ENCODE measurements around the gene XIRP1. TPM values are rescaled to one million over a fixed set of nuclear protein-coding genes. Genes with fewer than 3 reads are reported as not detected.

The XIRP1 gene
- total RNA-seq, 1 experiment from 2014 or later, result not detected

DNA sequence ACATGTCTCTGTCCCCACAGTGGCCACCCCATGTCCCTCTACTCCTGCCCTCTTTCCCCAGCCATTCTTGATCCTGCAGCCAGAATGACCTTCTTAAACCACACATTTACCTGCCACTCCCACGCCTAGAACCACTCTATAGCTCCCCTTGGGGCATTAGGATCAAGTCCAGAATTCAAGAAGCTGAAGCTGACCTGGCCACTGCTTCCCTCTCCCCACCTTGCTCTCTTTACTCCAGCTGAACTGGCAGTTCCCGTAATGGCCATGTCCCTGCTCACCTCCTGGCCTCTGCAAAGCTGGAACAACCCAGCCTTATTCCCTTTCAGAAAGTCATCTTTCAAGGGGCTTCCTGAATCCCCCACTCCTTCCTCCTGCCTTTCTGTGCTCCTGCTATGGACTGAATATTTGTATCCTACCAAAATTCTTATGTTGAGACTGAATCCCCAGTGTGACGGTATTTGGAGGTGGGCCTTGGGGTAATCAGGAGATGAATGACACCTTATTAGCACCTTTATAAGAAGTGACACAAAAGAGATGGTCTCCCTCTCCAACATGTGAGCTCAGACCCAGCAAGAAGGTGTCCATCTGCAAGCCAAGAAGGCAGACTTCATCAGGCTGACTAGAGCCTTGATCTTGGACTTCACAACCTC lies 42.8 kb downstream of the XIRP1 start:
- no peak for DNase-seq (ENCODE audit: low spot score)
- in situ Hi-C loops (cut with HindIII; ENCODE audit: low sequenced_read_pairs), result no loop called here

DNA sequence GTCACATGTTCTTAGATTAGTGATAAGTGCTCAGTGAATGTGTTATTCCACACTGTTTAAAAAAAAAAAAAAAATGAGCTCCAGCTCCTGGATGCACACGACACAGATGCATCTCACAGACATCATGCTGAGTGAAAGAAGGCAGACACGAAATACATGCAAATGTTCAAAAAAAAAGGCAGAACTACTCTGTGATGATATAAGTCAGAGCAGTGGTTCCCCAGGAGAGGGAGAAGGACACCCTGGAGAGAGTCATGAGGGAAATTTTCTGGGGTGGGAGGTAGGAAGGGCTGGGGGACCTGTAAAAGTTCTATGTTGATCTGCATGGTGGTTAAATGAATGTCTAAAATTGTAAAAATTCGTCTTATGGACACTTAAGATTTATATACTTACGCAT lies 43.3 kb downstream of the XIRP1 start:
- in situ Hi-C loops (cut with HindIII; ENCODE audit: low sequenced_read_pairs), result no loop called here

DNA sequence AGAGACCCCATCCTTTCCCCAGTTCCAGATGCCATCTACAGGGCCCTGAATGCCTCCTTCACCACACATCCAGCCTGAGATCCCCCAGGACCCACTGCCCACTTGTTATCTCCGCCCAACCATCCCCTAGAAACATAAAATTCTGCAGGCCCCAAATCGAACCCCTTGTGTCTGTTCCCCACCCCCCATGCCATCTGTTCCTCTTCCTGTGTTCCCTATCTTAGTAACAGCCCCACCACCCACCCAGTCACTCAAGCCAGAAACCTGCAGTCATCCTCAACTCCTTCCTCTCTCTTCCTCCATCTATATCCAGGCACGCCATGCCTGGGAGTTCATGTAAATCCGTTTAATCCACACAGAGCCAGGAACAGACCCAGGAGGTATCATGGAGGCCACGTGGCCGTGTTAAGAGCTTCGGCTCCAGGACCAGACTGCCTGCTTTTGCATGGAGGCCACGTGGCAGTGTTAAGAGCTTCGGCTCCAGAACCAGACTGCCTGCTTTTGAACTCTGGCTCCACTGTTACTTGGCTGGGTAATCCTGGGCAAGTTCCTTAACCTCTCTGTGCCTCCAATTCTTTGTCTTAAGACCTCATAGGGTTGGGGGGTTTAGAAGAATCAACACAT lies 43.8 kb downstream of the XIRP1 start:
- in situ Hi-C loops (cut with HindIII; ENCODE audit: low sequenced_read_pairs), result no loop called here
- peak; percentile 32 for DNase-seq (ENCODE audit: low spot score)

More for the DNA sequence above, 43.3 kb downstream of the XIRP1 start:
- no peak for DNase-seq (ENCODE audit: low spot score)

GRCh38 chr3:39147711-39148434 lies 44.5 kb downstream of the XIRP1 start:
- in situ Hi-C loops (cut with HindIII; ENCODE audit: low sequenced_read_pairs), result no loop called here
- no peak for DNase-seq (ENCODE audit: low spot score)

DNA sequence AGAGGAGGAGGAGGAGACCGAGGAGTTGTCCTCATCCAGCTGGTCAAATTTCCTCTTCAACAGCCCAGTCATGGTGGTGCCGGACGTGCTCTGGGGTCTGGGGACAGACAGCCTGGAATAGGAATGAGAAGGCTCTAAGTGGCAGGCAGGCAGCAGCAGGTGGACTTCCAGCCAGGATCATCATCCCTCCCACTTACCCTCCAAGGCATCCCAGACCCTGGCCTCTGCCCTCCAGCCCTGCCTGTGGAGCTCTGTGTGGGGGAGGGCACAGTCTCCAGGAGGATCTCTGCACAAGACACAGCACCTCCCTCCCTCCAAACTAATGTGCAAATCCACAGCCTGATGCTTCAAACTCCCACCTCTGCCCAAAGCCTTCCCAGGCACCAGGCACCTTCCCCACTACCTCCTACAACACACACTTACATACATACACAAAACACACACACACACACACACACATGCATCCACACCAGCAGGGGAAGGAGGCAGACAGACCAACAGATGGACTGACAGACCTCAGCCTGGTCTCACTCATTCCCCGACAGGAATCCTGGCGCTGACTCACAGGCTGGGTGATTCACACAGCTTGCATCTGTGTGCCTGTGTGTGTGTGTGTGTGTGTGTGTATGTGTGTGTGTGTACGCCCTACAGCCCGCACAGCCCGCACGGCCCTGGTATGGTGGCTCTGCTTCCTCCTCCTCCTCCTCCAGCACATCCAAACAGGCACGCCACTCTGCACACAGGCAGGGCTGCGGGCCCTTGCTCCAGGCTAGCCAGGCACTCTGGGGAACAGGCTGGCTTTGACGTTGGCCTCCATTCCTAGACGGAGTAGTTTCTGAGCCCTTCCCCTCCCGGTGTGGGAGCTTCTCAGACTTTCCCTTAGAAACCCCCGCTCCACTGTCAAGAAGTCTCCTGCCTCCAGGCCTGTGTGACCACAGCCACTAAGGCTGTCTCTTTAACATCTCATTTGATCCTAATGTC lies 45.5 kb downstream of the XIRP1 start:
- DNase-seq (ENCODE audit: low spot score), result peak; percentile 42
- in situ Hi-C loops (cut with HindIII; ENCODE audit: low sequenced_read_pairs), result no loop called here

DNA sequence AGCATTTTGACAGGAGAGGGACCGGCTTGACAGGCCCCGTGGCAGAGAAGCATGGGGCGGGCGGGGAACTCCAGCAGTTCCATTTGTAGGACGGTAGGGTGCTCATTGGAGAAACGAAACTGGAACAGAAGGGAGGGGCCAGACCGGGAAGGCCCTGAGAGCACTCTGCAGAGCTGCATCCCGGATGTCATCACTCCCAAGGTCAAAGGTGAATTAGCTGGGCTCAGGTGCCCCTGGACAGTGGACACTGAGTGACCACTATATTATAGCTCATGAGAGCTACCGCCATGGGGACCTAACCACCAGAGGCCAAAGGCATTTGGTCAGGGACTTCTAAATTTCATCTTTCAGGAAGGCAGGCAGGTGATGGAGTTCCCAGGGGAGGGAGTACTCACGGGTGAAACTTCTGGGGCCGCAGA lies 46.3 kb downstream of the XIRP1 start:
- in situ Hi-C loops (cut with HindIII; ENCODE audit: low sequenced_read_pairs), result no loop called here
- no peak for DNase-seq (ENCODE audit: low spot score)

GRCh38 chr3:39144748-39145380 lies 47.5 kb downstream of the XIRP1 start:
- in situ Hi-C loops (cut with HindIII; ENCODE audit: low sequenced_read_pairs), result no loop called here
- no peak for DNase-seq (ENCODE audit: low spot score)

DNA sequence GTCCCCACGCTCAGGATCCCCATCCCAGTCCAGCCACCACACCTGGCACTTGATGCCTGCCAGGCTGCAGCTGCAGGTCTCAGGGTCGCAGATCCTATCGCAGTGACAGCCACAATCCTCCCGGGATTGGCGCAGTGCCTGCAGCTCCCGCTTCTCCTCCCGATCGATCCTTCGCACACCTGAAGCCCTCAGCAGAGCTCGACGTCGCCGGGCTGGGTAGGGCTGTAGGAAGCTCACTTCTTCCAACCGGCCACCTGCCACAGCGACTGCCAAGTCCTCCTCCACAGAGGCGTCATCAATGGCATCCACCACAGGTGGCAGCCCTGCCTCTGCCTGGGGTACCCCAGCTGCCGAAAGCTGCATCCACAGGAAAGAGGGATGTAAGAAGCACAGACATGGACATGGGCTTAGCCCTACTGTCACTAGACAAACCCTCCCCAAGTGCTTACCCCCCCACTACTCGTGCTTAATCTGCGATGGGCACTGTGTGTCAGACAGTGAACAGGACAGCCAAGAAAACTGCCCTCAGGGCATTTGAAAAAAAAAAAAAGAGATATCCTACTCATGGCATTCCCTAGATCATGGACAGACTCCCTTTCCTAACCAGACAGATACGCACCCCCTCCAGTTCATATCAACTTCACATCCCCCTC lies 48.2 kb downstream of the XIRP1 start:
- DNase-seq (ENCODE audit: low spot score), result no peak
- in situ Hi-C loops (cut with HindIII; ENCODE audit: low sequenced_read_pairs), result no loop called here

DNA sequence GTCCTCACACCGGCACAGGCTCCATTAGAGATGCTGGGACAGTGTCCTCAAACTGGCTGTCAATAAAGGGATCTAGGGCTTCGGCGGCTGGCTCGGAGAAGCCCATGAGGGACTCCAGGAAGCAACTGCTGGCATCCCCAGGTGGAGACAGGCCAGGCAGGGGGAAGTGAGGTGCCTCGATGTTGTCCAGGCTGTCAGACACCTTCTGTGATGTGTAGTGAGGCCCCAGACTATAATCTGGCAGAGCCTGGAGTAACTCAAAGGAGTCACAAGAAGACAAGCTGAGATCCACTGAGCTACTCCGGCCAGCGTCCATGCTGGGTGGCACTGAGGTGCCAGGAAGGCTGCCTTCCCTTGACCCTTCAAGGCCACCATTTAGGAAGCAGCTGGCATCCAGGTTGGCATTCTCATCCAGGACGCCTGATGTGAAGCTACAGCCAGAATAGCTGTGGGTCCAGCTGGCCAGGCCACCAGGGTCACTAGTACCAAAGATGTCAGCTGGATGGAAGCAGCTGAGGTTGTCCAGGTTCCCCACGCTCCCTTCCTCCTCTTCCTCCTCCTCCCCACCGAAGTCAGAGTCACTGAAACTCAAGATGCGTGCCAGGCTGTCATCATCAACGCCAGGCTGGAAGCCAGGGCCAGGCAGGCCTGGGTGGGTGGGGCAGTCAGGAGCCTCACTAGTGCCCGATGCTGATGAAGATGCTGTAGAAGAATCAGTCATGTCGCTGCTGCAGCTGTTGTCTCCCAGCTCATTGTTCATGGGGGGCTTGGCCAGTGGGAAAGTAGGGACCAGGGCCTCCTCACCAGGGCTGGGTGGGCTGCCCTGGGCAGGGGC lies 49.1 kb downstream of the XIRP1 start:
- DNase-seq (ENCODE audit: low spot score), result no peak
- in situ Hi-C loops (cut with HindIII; ENCODE audit: low sequenced_read_pairs), result no loop called here

DNA sequence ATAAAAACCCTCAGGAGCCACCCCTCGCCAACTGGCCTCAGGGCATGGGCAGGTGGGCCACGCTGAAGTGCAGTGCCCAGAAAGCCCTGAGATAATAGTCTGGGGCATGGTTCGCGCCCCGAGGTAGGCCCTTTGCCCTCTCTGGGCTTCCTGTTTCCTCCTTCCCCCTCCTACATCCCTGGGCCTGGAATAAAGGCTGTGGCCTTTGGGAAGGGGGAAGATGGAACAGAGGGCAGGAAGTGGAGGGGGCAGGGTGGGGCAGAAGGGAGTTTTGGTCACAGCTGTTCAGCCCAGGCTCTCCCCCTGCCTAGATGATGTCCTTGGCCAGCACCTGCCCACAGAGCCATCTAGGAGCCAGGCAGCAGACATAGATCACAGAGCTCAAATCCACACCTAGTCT lies 50.3 kb downstream of the XIRP1 start:
- no peak for DNase-seq (ENCODE audit: low spot score)
- in situ Hi-C loops (cut with HindIII; ENCODE audit: low sequenced_read_pairs), result no loop called here

DNA sequence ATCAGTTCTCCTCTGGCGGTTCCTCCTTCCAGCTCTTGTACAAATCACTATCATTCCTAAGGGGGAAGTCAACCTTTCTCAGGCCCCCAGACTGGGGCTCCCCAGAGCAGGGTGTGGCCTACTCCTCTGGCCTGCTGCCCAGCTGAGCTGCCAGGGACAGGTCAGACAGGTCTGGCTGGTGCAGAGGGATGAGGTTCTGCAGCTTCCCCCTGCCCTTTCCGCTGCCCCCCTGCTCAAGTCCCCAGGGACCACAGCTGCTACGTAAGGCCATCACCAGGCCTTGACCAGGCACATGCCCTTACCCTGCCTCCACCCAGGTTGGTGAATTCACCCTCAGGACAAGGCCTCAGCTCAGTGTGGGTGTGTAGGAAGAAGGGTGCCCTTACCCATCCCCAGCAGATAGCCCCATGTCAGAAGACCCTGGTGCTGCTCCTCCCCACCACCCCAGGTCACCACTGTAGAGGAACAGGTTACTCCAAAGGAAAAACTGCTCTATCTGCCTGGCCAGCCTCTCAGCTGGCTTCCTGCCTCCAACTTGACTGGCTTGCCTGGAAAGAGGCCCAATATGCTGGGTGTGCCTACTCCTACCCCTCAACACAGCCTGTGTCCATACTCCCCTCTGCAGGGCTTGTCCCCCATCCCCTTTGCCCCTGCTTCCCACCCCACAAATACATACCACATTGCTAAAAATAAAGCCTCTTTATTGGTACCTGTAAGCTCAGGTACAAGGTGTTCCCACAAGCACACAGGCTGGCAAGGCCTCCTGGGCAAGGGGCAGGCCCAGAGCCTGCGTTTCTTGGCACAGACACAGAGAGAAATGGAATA lies 51.0 kb downstream of the XIRP1 start:
- in situ Hi-C loops (cut with HindIII; ENCODE audit: low sequenced_read_pairs), result no loop called here
- DNase-seq (ENCODE audit: low spot score), result peak; percentile 36

GRCh38 chr3:39140341-39140971 lies 51.9 kb downstream of the XIRP1 start:
- no peak for DNase-seq (ENCODE audit: low spot score)
- in situ Hi-C loops (cut with HindIII; ENCODE audit: low sequenced_read_pairs), result no loop called here

GRCh38 chr3:39139442-39139841 lies 53.0 kb downstream of the XIRP1 start:
- no peak for DNase-seq (ENCODE audit: low spot score)
- in situ Hi-C loops (cut with HindIII; ENCODE audit: low sequenced_read_pairs), result no loop called here

- in situ Hi-C loops (cut with HindIII; ENCODE audit: low sequenced_read_pairs), result no loop called here
- DNase-seq (ENCODE audit: low spot score), result peak; percentile 91
Measured at GRCh38 chr3:39138804-39139415, 53.5 kb downstream of the XIRP1 start.

GRCh38 chr3:39137991-39138803 lies 54.2 kb downstream of the XIRP1 start:
- in situ Hi-C loops (cut with HindIII; ENCODE audit: low sequenced_read_pairs), result no loop called here
- no peak for DNase-seq (ENCODE audit: low spot score)

Measured in G401 (cell line).